GM19238 (cell line): ENCODE data around the gene CBX6.

Experiments used
- DNase-seq: peaks from one replicate; pipeline ENCODE4 v3.0.0; 2011; ENCODE audit warnings: low spot score; ENCODE audit not compliant: insufficient read length

The CBX6 gene

DNA sequence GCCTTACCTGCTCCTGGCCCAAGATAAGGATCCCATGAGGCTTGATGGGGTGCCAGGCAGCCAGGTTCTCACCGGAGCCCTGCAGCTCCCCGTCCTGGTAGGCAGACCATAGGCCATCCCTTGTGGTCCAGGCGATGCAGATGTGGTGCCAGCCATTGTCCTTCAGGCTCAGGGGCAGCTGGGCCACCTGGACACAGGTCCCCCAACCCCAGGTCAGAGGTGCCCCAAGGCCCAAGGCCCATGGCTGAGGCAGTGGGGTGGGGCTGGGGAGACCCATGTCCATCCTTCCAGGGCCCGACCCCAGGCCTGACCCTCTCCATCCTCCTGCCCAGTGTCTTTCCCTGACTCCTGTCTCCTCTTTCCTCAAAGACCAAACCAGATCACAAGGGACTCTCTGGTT lies 48.9 kb downstream of the CBX6 start:
- no peak for DNase-seq

DNA sequence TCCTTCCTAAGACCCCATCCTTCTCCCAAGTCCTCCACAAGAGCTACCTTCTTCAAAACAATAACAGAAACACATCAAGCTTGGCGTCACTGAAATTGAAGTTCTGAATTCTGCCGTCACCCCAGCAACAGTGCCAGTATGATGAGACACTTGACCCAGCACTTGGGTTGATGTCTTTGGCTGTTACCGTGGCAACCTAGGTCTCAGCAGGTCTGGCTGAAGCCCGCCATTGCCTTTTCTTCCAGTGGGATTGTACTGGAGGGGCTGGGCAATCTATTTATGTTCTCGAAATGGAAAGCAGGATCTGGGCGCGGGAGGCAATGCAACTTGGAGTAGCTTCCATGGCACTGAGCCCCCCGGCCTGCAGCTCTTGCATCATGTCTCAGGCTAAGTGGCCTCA lies 52.0 kb downstream of the CBX6 start:
- no peak for DNase-seq

DNA sequence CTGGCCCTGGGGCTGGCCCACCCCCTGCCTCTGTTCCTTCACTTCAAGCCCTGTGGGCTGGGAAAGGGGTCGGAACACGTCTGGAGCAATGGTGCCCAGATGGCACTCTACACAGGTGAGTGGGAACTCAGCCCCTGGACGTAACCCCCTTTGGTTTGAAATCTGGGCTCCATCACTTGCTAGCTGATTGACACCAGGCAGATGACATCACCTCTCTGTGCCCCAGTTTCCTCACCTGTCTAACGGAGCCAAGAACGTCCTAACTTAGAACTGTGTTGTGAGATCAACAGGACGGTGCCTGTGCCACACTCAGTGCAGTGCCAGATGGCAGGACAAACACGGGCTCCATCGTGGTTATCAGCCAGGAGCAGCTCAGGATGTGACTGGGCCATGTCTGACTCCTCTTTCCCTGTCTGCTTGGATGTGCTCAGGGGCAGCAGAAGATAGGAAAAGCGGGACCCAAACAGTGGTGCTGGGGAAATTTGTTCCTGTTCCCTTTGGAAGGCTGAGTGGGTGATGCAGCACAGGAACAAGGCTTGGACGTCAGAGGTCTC lies 52.6 kb downstream of the CBX6 start:
- no peak for DNase-seq

DNA sequence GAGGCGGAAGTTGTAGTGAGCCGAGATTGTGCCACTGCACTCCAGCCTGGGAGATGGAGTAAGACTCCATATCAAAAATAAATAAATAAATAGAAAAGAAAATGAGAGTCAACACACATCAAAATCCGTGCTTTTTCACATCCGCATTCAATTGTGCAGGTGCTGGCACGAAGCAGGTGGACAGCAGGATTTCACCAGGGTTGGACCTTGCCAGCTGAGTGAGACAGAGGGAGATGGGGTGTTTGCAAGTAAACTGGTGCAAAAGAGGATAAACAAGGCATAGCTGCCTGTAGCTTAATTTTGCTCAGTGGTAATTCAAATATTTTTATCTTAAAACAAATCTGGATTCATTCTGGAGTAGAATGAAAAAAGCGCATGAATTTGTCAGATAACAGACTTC lies 54.8 kb downstream of the CBX6 start:
- DNase-seq, result no peak

DNA sequence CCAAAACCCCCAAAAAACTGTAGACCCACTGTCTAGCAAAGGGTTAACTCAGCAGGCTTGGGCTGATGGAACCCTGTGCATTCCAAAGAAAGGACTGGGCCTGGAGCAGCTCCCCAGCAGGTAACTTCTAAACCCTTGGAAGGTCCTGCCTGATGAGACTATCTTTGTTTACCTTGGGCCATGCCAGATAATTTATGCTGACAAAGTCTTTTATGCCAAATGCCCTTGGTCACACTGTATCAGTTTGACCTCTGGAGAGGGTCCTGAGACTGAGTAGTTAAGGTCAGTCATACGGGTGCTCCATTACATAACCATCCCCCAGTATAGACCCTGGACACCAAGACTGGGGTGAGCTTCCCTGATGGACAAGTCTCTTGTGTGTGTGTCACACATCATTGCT lies 56.2 kb downstream of the CBX6 start:
- DNase-seq, result no peak
